D721Med (cell line): ENCODE data around the gene HPRT1.

Source experiments
- DNase-seq: peaks from one replicate; pipeline ENCODE4 v3.0.0; 2011; ENCODE audit warnings: low spot score; ENCODE audit not compliant: insufficient read length
- FAIRE-seq: peaks from 2 replicates; lab custom pipeline; 2011; peaks lifted over from hg19 to GRCh38; lab: Jason Lieb, UNC
- CTCF ChIP-seq: IDR thresholded peaks from 2 replicates; pipeline ENCODE4 v1.5.1; 2012; ENCODE audit warnings: mild to moderate bottlenecking, control low read depth; ENCODE audit not compliant: insufficient read depth; ENCODE audit errors: missing control alignments

The HPRT1 gene

GRCh38 chrX:134525086-134525792 is 65.3 kb downstream of the HPRT1 start:
- DNase-seq = no peak
- no peak for TF ChIP-seq CTCF
- FAIRE-seq = no peak

DNA sequence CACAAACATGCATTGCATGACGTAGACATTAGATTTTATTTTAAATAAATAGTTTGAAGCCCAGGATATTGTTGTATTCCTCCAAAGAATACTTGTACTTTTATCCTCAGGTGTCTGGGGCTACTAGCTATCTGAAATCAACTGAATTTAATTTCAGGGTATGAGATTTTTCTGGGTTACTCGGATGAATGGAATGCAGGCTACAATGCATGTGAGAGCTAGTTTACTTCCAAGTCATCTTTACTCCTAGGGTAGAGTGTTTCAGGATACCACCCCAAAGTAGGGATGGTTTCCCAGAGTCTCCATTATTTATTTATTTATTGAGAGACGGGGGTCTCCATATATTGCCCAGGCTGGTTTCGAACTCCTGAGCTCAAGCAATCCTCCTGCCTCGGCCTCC is 66.4 kb downstream of the HPRT1 start:
- FAIRE-seq (no peak), DNase-seq (no peak)
- TF ChIP-seq CTCF = no peak

DNA sequence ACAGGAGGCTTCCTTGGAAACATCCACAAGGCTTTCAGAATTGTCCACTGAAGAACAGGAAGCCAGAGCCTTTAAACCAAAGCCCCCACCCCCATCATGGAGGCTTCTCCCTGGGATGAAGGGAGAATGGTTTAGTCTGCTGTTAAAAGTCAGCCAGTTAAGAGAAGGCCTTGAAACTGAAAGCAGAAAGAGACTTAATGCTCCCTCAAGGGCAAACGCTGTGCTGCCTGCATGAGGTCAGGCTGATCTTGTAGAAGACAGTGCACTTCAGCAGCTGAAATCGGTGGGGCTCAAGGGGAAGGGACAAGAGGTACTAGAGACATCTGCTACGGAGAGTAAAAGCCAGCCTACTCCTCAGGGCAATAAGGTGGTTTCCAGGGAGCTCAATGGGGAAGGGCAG is 69.0 kb downstream of the HPRT1 start:
- TF ChIP-seq CTCF = no peak
- no peak for DNase-seq
- FAIRE-seq = no peak

DNA sequence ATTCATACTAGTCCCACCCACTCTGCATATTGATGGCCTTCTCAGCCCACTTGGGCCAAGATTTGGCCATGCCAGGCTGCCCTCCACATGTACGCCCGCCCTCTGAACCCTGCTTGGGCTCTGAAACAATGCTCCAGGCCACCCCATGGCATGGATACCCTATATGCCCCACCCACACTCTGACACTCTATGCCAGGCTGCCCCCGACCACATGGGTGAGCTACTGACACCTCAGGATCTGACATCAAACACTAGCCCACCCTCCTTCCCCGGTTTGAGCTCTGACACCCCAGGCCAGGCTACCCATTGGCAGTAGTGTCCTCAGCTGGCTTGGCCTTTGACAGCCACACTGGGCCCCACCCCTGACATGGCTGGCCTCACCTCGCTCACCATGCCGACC is 69.5 kb downstream of the HPRT1 start:
- FAIRE-seq = no peak
- no peak for DNase-seq
- no peak for TF ChIP-seq CTCF

GRCh38 chrX:134530845-134531244 is 70.9 kb downstream of the HPRT1 start:
- DNase-seq = no peak
- TF ChIP-seq CTCF = no peak
- no peak for FAIRE-seq

DNA sequence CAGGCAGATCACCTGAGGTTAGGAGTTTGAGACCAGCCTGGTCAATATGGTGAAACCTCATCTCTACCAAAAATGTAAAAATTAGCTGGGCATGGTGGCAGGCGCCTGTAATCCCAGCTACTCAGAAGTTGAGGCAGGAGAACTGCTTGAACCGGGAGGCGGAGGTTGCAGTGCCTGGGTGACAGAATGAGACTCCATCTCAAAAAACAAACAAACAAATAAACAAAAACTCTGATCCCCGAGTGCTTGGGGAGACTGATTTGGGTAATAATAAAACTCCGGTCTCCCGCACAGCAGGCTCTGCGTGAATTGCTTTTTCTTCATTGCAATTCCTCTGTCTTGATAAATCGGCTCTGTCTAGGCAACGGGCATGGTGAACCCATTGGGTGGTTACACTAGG is 73.4 kb downstream of the HPRT1 start:
- TF ChIP-seq CTCF = no peak
- no peak for FAIRE-seq
- DNase-seq = no peak

DNA sequence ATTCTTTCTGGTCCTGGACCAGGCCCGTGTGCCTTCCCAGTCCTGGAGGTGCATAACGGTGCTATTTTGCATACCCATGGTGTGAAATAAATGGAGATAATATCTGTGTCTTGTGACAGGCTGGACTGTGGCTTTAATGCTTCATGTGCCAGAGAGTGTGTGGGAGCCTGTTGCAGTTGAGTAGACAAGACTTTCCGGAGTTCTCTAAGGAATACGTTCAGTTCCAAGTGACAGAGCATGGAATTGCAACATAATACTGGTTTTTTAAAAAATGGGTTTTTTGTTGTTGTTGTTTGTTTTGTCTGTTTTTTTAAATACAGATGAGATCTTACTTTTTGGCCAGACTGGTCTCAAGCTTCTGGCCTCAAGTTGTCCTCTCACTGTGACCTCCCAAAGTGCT is 74.0 kb downstream of the HPRT1 start:
- no peak for TF ChIP-seq CTCF
- no peak for FAIRE-seq
- no peak for DNase-seq
